ENCODE measurements around the gene U2AF2. TPM values are rescaled to one million over a fixed set of nuclear protein-coding genes. Genes with fewer than 3 reads are reported as not detected.

U2AF2 gene
- total RNA-seq, 4 donors from 2014 or later = 10.0 to 165 (median 58.1) TPM

GRCh38 chr19:55672418-55672817 is 17.6 kb downstream of the U2AF2 start:
- no peak for DNase-seq
- Histone ChIP-seq H3K27ac (no peak overlapping the region), H3K4me1 (peaks cover 7 to 13% of the 10 kb centered on the region in 2 donors), H3K4me3 (no peak overlapping the region), H3K9me3 (no peaks in the 10 kb centered on the region), H3K27me3 (no peaks in the 10 kb centered on the region), H3K36me3 (no peaks in the 10 kb centered on the region)
- intact Hi-C loops (cut with DNase I; ENCODE audit: low total_unique reads) = no loop called here
- TF ChIP-seq CTCF (IDR thresholded peaks at IDR 0.05) (no peak), POLR2A (IDR thresholded peaks at IDR 0.05) (no peak)

GRCh38 chr19:55673465-55673864 is 18.6 kb downstream of the U2AF2 start:
- intact Hi-C loops (cut with DNase I; ENCODE audit: low total_unique reads) = no loop called here
- Histone ChIP-seq H3K27ac (no peak overlapping the region), H3K36me3 (no peaks in the 10 kb centered on the region), H3K9me3 (no peaks in the 10 kb centered on the region), H3K27me3 (no peaks in the 10 kb centered on the region), H3K4me3 (no peak overlapping the region), H3K4me1 (peaks cover 7 to 21% of the 10 kb centered on the region in 2 donors)
- TF ChIP-seq POLR2A (IDR thresholded peaks at IDR 0.05) = no peak
- TF ChIP-seq CTCF (IDR thresholded peaks at IDR 0.05) = no peak
- DNase-seq = no peak

- no peaks in the 10 kb centered on the region for H3K36me3 ChIP-seq
- no peak for DNase-seq
- H3K4me1 ChIP-seq = peaks cover 7 to 21% of the 10 kb centered on the region in 2 donors
- H3K4me3 ChIP-seq = no peak overlapping the region
- H3K27ac ChIP-seq = no peak overlapping the region
- H3K27me3 ChIP-seq = no peaks in the 10 kb centered on the region
- intact Hi-C loops (cut with DNase I; ENCODE audit: low total_unique reads) = no loop called here
- TF ChIP-seq POLR2A (IDR thresholded peaks at IDR 0.05) (no peak), CTCF (IDR thresholded peaks at IDR 0.05) (no peak)
- H3K9me3 ChIP-seq = no peaks in the 10 kb centered on the region
These were observed 19.1 kb downstream of the U2AF2 start for GRCh38 chr19:55673889-55674288.

- Histone ChIP-seq H3K9me3 (no peaks in the 10 kb centered on the region), H3K4me1 (peaks cover 7 to 21% of the 10 kb centered on the region in 2 donors), H3K4me3 (peak overlapping the region; percentile 41 to 94), H3K36me3 (no peaks in the 10 kb centered on the region), H3K27me3 (no peaks in the 10 kb centered on the region), H3K27ac (peak overlapping the region; percentile 78 to 90)
- TF ChIP-seq POLR2A (IDR thresholded peaks at IDR 0.05) (no peak), CTCF (IDR thresholded peaks at IDR 0.05) (no peak)
- intact Hi-C loops (cut with DNase I; ENCODE audit: low total_unique reads) = no loop called here
- DNase-seq = no peak
These were observed 19.6 kb downstream of the U2AF2 start for GRCh38 chr19:55674459-55674840.

GRCh38 chr19:55674841-55675660 is 20.2 kb downstream of the U2AF2 start, which contains the start of gene EPN1:
Gene EPN1, plus strand, starts transcription at chr19:55675226. Its CDS starts 3,402 bp downstream, at chr19:55678628.
- no peaks in the 10 kb centered on the region for H3K36me3 ChIP-seq
- no peaks in the 10 kb centered on the region for H3K27me3 ChIP-seq
- peak within 1 kb of the TSS; percentile 84 to 90 for H3K27ac ChIP-seq
- H3K4me3 ChIP-seq = peak within 1 kb of the TSS; percentile 41 to 94
- TF ChIP-seq CTCF (IDR thresholded peaks at IDR 0.05) = no peak
- peak; percentile 14 to 45 for TF ChIP-seq POLR2A (IDR thresholded peaks at IDR 0.05)
- intact Hi-C loops (cut with DNase I; ENCODE audit: low total_unique reads) = no loop called here
- no peaks in the 10 kb centered on the region for H3K9me3 ChIP-seq
- peak; percentile 95 to 96 for DNase-seq
- peaks cover 7 to 21% of the 10 kb centered on the region in 2 donors for H3K4me1 ChIP-seq

Data from uterus (tissue), 4 donors.